Progenitor cell of endocrine pancreas (in vitro differentiated cells): ENCODE results near the gene IGFBP2. TPM values are rescaled to one million over a fixed set of nuclear protein-coding genes. Genes with fewer than 3 reads are reported as not detected.

Source experiments
- DNase-seq: peaks from one replicate; pipeline ENCODE4 v3.0.0; 2021; ENCODE audit warnings: low spot score; ENCODE audit not compliant: unreplicated experiment
- H3K27ac Mint-ChIP-seq: 2 replicates; pipeline ENCODE4 v1.8.0; 2021; ENCODE audit warnings: mild to moderate bottlenecking, moderate library complexity, mixed read lengths
- H3K27me3 Mint-ChIP-seq: 2 replicates; pipeline ENCODE4 v1.8.0; 2021; ENCODE audit warnings: mixed read lengths
- H3K36me3 Mint-ChIP-seq: 2 replicates; pipeline ENCODE4 v1.8.0; 2022; ENCODE audit warnings: mixed read lengths; ENCODE audit not compliant: insufficient read depth
- H3K4me1 Mint-ChIP-seq: 2 replicates; pipeline ENCODE4 v1.8.0; 2021; ENCODE audit warnings: low read depth, mixed read lengths
- H3K4me3 Mint-ChIP-seq: 2 replicates; pipeline ENCODE4 v1.8.0; 2021; ENCODE audit warnings: low read depth, mild to moderate bottlenecking, moderate library complexity, mixed read lengths
- H3K9me3 Mint-ChIP-seq: 2 replicates; pipeline ENCODE4 v1.8.0; 2021; ENCODE audit warnings: low read depth, mixed read lengths
- CTCF ChIP-seq: fragments of 200-600 bp; sonication (generic); IDR thresholded peaks from one replicate; pipeline ENCODE4 v1.5.0; 2021; ENCODE audit warnings: antibody characterized with exemption, mild to moderate bottlenecking; ENCODE audit not compliant: unreplicated experiment
- total RNA-seq: library from RNA; stranded (reverse); gene quantifications from 2 replicates; pipeline ENCODE4 v1.2.1, GENCODE V29; 2021

The IGFBP2 gene
- total RNA-seq, 1 donor from 2014 or later: 249 TPM

GRCh38 chr2:216710551-216711301, 77.5 kb downstream of the IGFBP2 start:
- no peak overlapping the region for H3K27ac Mint-ChIP-seq
- H3K9me3 Mint-ChIP-seq: peaks cover 5% of the 10 kb centered on the region
- no peak for DNase-seq
- H3K36me3 Mint-ChIP-seq: no peaks in the 10 kb centered on the region
- no peak overlapping the region for H3K4me3 Mint-ChIP-seq
- no peaks in the 10 kb centered on the region for H3K4me1 Mint-ChIP-seq
- TF ChIP-seq CTCF: no peak
- peaks cover 3% of the 10 kb centered on the region for H3K27me3 Mint-ChIP-seq

- H3K4me1 Mint-ChIP-seq: no peaks in the 10 kb centered on the region
Observed at GRCh38 chr2:216711348-216711747, 78.1 kb downstream of the IGFBP2 start.

GRCh38 chr2:216713691-216714336, 80.6 kb downstream of the IGFBP2 start:
- Mint-ChIP-seq H3K9me3 (peaks cover 5% of the 10 kb centered on the region), H3K4me3 (no peak overlapping the region), H3K36me3 (no peaks in the 10 kb centered on the region), H3K27ac (no peak overlapping the region), H3K27me3 (peaks cover 3% of the 10 kb centered on the region), H3K4me1 (no peaks in the 10 kb centered on the region)
- DNase-seq: no peak
- TF ChIP-seq CTCF: no peak

More at GRCh38 chr2:216711348-216711747, 78.1 kb downstream of the IGFBP2 start:
- no peak for DNase-seq
- H3K36me3 Mint-ChIP-seq: no peaks in the 10 kb centered on the region
- H3K27me3 Mint-ChIP-seq: peaks cover 3% of the 10 kb centered on the region
- TF ChIP-seq CTCF: no peak
- peaks cover 5% of the 10 kb centered on the region for H3K9me3 Mint-ChIP-seq
- H3K27ac Mint-ChIP-seq: no peak overlapping the region
- H3K4me3 Mint-ChIP-seq: no peak overlapping the region

Other genes with a start within 250 kb of the IGFBP2 start
- gene SMARCAL1, start 220.9 kb upstream of the IGFBP2 start, total RNA-seq: 38.1 and 40.3 TPM in 2 replicates
- 2,606 and 2,721 TPM in 2 replicates for gene RPL37A, start 134.6 kb upstream of the IGFBP2 start, total RNA-seq
- gene IGFBP5, start 62.1 kb downstream of the IGFBP2 start, total RNA-seq: 73.9 and 75.3 TPM in 2 replicates
- gene TNP1, start 226.6 kb downstream of the IGFBP2 start, total RNA-seq: 1.1 TPM in 1 of 2 replicates, not detected in the other